ENCODE measurements around the gene LPCAT3. TPM values are rescaled to one million over a fixed set of nuclear protein-coding genes. Genes with fewer than 3 reads are reported as not detected.

Gene LPCAT3
- total and polyA plus RNA-seq, 8 donors: 22.4 to 36.5 (median 32.0) TPM

DNA sequence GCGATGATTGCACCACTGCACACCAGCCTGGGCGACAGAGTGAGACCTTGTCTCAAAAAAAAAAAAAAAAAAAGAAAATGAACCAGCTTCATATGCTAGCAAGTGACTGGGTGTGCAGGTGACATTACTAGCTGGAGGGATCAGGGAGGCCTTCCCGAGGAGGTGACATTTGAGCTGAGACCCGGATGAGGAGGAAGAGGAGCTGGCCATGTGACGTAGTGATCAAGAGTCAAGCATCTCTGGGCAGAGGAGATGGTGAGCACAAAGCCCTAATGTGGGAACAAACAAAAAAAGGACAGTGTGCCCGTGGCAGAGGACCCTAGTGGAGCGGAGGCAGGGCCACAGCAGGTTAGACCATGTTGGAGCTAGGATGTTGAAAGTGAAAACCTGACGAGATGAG lies 70.7 kb downstream of the LPCAT3 start:
- no peak for FAIRE-seq
- Histone ChIP-seq H3K4me3 (no peak overlapping the region), H3K27me3 (no peaks in the 10 kb centered on the region), H3K36me3 (no peaks in the 10 kb centered on the region), H3K4me1 (peaks cover 13 to 23% (median 16%) of the 10 kb centered on the region in 3 donors), H3K9me3 (no peaks in the 10 kb centered on the region), H3K27ac (no peak overlapping the region)
- peak in 3 of 6 donors; percentile 14 to 35 (median 20) for DNase-seq
- ATAC-seq: no peak
- TF ChIP-seq, protein P1, sequence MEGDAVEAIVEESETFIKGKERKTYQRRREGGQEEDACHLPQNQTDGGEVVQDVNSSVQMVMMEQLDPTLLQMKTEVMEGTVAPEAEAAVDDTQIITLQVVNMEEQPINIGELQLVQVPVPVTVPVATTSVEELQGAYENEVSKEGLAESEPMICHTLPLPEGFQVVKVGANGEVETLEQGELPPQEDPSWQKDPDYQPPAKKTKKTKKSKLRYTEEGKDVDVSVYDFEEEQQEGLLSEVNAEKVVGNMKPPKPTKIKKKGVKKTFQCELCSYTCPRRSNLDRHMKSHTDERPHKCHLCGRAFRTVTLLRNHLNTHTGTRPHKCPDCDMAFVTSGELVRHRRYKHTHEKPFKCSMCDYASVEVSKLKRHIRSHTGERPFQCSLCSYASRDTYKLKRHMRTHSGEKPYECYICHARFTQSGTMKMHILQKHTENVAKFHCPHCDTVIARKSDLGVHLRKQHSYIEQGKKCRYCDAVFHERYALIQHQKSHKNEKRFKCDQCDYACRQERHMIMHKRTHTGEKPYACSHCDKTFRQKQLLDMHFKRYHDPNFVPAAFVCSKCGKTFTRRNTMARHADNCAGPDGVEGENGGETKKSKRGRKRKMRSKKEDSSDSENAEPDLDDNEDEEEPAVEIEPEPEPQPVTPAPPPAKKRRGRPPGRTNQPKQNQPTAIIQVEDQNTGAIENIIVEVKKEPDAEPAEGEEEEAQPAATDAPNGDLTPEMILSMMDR (IDR thresholded peaks at IDR 0.05): no peak
- intact Hi-C loops (cut with DNase I): loop anchor here in 1 of 3 donors (10.0 kb wide), 1 partner anchor 157 kb away; the partner anchor contains the start of gene C1RL
- WGBS, 2 donors: 80 to 87% methylated on average over 8 of the region's 8 CpGs

DNA sequence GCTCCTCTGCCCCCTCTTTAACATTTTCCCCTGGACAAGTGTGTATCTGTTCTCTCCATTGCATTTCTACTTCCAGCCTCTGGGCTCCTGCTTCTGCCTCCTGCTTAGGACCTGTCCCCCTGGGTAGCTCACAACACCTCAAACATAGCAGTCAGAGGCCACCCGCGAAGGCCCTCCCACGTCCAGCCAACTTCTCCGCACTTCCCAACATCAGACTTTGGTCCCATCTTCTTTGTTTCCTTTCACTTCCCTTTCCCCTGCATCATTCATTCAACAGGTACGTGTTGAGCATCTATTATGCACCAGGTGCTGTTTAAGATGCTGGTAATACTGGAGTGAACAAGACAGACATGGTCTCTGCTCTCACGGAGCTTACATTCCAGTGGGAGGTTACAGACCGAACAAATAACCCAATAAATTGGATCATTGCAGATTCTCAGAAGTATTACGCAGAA lies 71.3 kb downstream of the LPCAT3 start:
- FAIRE-seq (no peak), ATAC-seq (no peak), DNase-seq (no peak)
- no peaks in the 10 kb centered on the region for H3K9me3 ChIP-seq
- H3K27ac ChIP-seq: peak overlapping the region; percentile 49 to 97 (median 96)
- no peaks in the 10 kb centered on the region for H3K36me3 ChIP-seq
- intact Hi-C loops (cut with DNase I): loop anchor here in 1 of 3 donors (10.0 kb wide), 1 partner anchor 158 kb away; the partner anchor contains the start of gene C1RL
- WGBS, 2 donors: 36 to 38% methylated on average over 8 of the region's 8 CpGs
- TF ChIP-seq, protein P1 (IDR thresholded peaks at IDR 0.05): no peak
- peaks cover 13 to 23% (median 18%) of the 10 kb centered on the region in 3 donors for H3K4me1 ChIP-seq
- peak overlapping the region; percentile 27 to 71 (median 40) for H3K4me3 ChIP-seq
- H3K27me3 ChIP-seq: no peaks in the 10 kb centered on the region

DNA sequence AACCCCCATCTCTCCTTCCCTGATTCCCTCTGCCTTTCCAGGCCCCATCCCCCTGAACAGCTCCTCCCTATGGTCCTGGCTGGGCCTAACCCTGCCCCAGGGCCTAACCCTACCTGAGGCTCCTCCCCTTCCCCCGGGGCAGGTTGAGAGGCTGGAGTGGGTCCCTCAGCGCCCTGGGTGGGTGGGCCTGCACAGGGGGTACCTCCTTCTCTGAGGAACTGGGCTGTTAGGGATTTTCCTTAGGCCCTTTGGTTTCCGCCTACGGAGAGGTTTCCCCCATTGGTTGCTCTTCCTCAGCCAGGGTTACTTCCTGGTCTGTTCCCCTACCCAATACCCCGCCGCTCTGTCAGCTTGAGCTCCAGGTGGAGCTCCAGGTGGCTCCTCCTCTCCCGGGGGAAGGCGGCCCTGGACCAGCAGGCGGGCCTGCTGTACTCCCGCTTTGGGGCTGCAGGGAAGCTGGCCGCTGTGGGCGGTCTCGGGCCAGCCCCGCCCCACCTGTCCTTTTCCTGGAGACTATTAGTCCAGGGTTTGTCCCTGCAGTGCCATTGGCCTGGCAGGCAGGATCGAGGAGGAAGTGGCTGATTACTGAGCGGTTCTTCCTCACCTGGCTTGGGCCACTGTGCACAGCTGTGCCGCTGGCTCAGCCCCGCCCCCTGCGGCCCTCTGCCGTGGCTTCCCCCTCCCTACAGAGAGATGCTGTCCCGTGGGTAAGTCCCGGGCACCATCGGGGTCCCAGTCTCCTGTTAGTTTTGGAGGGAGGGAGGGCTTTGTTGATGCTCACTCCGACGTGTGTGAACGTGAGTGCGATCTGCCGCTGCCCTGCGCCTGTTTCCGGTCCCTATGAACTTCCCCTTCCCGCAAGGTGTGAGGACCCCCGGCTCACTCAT lies 72.0 kb downstream of the LPCAT3 start:
- Histone ChIP-seq H3K4me3 (peak overlapping the region; percentile 27 to 71 (median 40)), H3K27me3 (no peaks in the 10 kb centered on the region), H3K9me3 (no peaks in the 10 kb centered on the region), H3K36me3 (peaks cover 0 to 3% (median 0%) of the 10 kb centered on the region in 3 donors), H3K27ac (peak overlapping the region; percentile 83 to 97 (median 96)), H3K4me1 (peaks cover 13 to 23% (median 18%) of the 10 kb centered on the region in 3 donors)
- intact Hi-C loops (cut with DNase I): loop anchor here in 1 of 3 donors (10.0 kb wide), 1 partner anchor 159 kb away; the partner anchor contains the start of gene C1RL
- no peak for FAIRE-seq
- WGBS, 2 donors: 2 to 6% methylated on average over 32 of the region's 32 CpGs
- TF ChIP-seq, protein P1 (IDR thresholded peaks at IDR 0.05): peak in 1 of 4 donors; percentile 10
- peak; percentile 74 to 82 (median 80) for ATAC-seq
- peak; percentile 93 to 99 (median 98) for DNase-seq

DNA sequence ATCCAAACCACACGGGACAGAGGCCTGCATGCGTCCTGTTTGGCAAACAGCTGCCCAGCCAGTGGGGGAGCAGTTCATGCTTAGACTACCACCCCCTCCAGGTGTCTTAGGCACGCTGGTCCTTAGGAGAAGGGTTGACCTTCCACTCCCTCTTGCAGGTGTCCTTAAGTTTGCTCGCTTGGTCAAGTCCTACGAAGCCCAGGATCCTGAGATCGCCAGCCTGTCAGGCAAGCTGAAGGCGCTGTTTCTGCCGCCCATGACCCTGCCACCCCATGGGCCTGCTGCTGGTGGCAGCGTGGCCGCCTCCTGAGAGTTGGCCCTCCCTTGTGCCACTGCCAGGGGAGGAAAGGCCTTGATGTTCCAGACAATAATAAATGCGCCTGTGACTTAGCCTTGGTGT lies 72.7 kb downstream of the LPCAT3 start:
- Histone ChIP-seq H3K4me3 (peak overlapping the region in 2 of 4 donors; percentile 27 to 71), H3K9me3 (no peaks in the 10 kb centered on the region), H3K36me3 (peaks cover 0 to 4% (median 0%) of the 10 kb centered on the region in 3 donors), H3K27me3 (no peaks in the 10 kb centered on the region), H3K4me1 (peaks cover 13 to 23% (median 18%) of the 10 kb centered on the region in 3 donors), H3K27ac (peak overlapping the region; percentile 83 to 97 (median 96))
- intact Hi-C loops (cut with DNase I): loop anchor here in 1 of 3 donors (10.0 kb wide), 1 partner anchor 159 kb away; the partner anchor contains the start of gene C1RL
- TF ChIP-seq, protein P1 (IDR thresholded peaks at IDR 0.05): no peak
- DNase-seq (peak in 1 of 6 donors; percentile 77), FAIRE-seq (no peak), ATAC-seq (no peak)
- 31 to 36% methylated on average over 9 to 11 of the region's 11 CpGs for WGBS, 2 donors
